ENCODE results near the gene HS6ST3.
"Not testable (repeated sequence)": the region's sequence is repeated elsewhere in the genome, so short reads cannot be mapped to it uniquely, and the experiment has no call there.

The HS6ST3 gene

DNA sequence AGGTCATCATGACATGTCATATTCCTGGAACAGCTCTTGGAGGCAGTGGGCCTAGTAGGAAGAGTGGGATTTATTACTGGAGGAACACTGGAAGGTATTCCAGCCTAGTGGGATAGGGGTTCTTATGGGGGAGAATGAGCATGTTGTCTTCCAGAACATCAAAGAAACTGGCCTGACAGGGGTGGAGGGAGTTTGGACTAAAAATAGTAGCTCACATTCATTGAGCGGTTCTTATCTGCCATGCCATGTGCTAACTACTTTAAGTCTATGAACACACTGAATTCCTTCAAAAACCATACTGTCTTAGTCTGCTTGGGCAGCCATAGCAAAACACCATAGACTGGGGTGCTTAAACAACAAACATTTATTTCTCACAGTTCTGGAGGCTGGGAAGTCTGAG, 413.6 kb downstream of the HS6ST3 start:
- Histone ChIP-seq H3K27ac (ENCODE audit: low read depth in 2 of 2, low read length in 2 of 2) (no peak overlapping the region), H3K9ac (ENCODE audit: low read depth in 1 of 2, low read length in 2 of 2) (no peak overlapping the region), H3K9me3 (ENCODE audit: control insufficient read depth in 2 of 2, low read length in 2 of 2) (no peaks in the 10 kb centered on the region), H3K4me3 (ENCODE audit: low read length in 2 of 2) (no peak overlapping the region), H3K4me1 (ENCODE audit: control insufficient read depth in 2 of 2, insufficient read depth in 2 of 2, low read length in 2 of 2) (no peaks in the 10 kb centered on the region), H3K36me3 (ENCODE audit: control insufficient read depth in 2 of 2, insufficient read depth in 2 of 2, low read length in 2 of 2) (no peaks in the 10 kb centered on the region), H3K27me3 (ENCODE audit: control insufficient read depth in 2 of 2, insufficient read depth in 2 of 2, low read length in 2 of 2) (no peaks in the 10 kb centered on the region)

DNA sequence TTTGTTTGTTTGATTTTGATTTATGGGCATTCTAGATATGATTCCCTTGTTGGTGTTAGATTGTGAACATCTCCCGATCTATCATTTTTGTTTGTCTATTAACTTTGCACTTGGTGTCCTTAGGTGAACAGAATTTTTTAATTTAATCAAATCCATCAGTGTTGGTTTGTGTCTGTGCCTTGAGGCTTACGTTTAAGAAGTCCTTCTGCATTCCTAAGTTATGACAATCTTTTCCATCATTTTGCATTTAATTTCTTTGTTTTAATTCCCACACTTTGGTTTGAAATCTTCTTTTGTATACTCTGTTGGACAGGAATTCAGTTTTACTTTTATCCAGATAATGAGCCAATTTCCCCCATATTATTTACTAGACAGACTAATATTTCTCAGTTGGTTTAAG, 421.7 kb downstream of the HS6ST3 start:
- H3K36me3 ChIP-seq (ENCODE audit: control insufficient read depth in 2 of 2, insufficient read depth in 2 of 2, low read length in 2 of 2), result no peaks in the 10 kb centered on the region
- no peaks in the 10 kb centered on the region for H3K4me1 ChIP-seq (ENCODE audit: control insufficient read depth in 2 of 2, insufficient read depth in 2 of 2, low read length in 2 of 2)
- no peaks in the 10 kb centered on the region for H3K9me3 ChIP-seq (ENCODE audit: control insufficient read depth in 2 of 2, low read length in 2 of 2)
- no peak overlapping the region for H3K9ac ChIP-seq (ENCODE audit: low read depth in 1 of 2, low read length in 2 of 2)
- no peak overlapping the region for H3K4me3 ChIP-seq (ENCODE audit: low read length in 2 of 2)
- no peak overlapping the region for H3K27ac ChIP-seq (ENCODE audit: low read depth in 2 of 2, low read length in 2 of 2)
- no peaks in the 10 kb centered on the region for H3K27me3 ChIP-seq (ENCODE audit: control insufficient read depth in 2 of 2, insufficient read depth in 2 of 2, low read length in 2 of 2)

DNA sequence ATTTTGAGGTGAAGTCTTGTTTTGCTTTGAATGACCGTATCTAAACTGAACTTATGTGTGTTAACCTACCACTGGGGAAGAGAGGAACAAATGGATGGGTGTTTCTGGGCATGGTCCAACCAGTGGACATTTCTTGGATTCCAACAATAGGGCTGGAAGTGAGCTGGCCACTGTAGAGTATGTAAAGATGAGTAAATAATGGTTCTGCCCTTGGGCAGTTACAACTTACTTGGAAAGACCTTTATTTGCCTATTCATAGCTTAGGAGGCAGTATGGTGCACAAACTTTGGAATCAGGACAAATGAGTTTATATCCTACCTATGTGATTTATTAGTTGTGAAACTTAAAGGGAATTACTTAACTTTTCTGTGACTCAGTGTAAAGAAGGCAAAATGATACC, 429.5 kb downstream of the HS6ST3 start:
- H3K36me3 ChIP-seq (ENCODE audit: control insufficient read depth in 2 of 2, insufficient read depth in 2 of 2, low read length in 2 of 2), result no peaks in the 10 kb centered on the region
- H3K27me3 ChIP-seq (ENCODE audit: control insufficient read depth in 2 of 2, insufficient read depth in 2 of 2, low read length in 2 of 2), result no peaks in the 10 kb centered on the region
- no peaks in the 10 kb centered on the region for H3K9me3 ChIP-seq (ENCODE audit: control insufficient read depth in 2 of 2, low read length in 2 of 2)
- no peak overlapping the region for H3K27ac ChIP-seq (ENCODE audit: low read depth in 2 of 2, low read length in 2 of 2)
- no peak overlapping the region for H3K4me3 ChIP-seq (ENCODE audit: low read length in 2 of 2)
- H3K9ac ChIP-seq (ENCODE audit: low read depth in 1 of 2, low read length in 2 of 2), result no peak overlapping the region
- H3K4me1 ChIP-seq (ENCODE audit: control insufficient read depth in 2 of 2, insufficient read depth in 2 of 2, low read length in 2 of 2), result no peaks in the 10 kb centered on the region

DNA sequence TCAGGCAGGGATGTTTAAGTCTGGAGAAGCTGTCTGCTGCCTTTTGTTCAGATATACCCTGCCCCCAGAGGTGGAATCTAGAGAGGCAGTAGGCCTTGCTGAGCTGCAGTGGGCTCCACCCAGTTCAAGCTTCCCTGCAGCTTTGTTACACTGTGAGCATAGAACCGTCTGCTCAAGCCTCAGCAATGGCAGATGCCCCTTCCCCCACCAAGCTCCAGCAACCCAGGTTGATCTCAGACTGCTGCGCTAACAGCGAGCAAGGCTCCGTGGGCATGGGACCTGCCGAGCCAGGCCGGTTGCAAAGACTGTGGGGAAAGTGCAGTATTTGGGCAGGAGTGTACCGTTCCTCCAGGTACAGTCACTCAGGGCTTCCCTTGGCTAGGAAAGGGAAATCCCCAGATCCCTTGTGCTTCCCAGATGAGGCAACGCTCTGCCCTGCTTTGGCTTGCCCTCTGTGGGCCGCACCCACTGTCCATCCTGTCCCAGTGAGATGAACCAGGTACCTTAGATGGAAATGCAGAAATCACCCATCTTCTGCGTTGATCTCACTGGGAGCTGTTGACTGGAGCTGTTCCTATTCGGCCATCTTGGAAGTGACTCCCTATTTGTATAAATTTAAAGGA, 434.6 kb downstream of the HS6ST3 start:
- H3K4me3 ChIP-seq (ENCODE audit: low read length in 2 of 2); H3K27me3 ChIP-seq (ENCODE audit: control insufficient read depth in 2 of 2, insufficient read depth in 2 of 2, low read length in 2 of 2); H3K36me3 ChIP-seq (ENCODE audit: control insufficient read depth in 2 of 2, insufficient read depth in 2 of 2, low read length in 2 of 2); H3K9me3 ChIP-seq (ENCODE audit: control insufficient read depth in 2 of 2, low read length in 2 of 2); H3K9ac ChIP-seq (ENCODE audit: low read depth in 1 of 2, low read length in 2 of 2); H3K4me1 ChIP-seq (ENCODE audit: control insufficient read depth in 2 of 2, insufficient read depth in 2 of 2, low read length in 2 of 2); H3K27ac ChIP-seq (ENCODE audit: low read depth in 2 of 2, low read length in 2 of 2): not testable (repeated sequence)

DNA sequence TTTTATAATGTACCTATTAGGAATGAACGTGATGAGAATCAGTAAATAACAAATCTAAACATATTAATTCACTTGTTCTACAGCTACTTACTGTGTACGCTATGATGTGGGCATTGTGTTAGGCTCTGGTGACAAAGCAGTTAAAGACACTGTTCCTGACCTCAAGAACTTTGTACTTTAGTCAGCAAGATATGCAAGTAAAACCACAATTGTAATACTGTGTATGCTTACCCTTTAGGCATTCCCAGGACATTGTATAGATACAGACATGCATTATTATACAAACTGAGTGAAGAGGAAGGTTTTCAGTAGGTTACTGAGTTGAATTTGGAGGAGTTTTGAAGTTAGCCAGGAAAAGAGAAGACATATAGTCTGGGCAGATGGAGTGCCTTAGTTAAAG, 435.8 kb downstream of the HS6ST3 start:
- Histone ChIP-seq H3K4me3 (ENCODE audit: low read length in 2 of 2) (no peak overlapping the region), H3K27ac (ENCODE audit: low read depth in 2 of 2, low read length in 2 of 2) (no peak overlapping the region), H3K9ac (ENCODE audit: low read depth in 1 of 2, low read length in 2 of 2) (no peak overlapping the region), H3K36me3 (ENCODE audit: control insufficient read depth in 2 of 2, insufficient read depth in 2 of 2, low read length in 2 of 2) (no peaks in the 10 kb centered on the region), H3K4me1 (ENCODE audit: control insufficient read depth in 2 of 2, insufficient read depth in 2 of 2, low read length in 2 of 2) (no peaks in the 10 kb centered on the region), H3K27me3 (ENCODE audit: control insufficient read depth in 2 of 2, insufficient read depth in 2 of 2, low read length in 2 of 2) (no peaks in the 10 kb centered on the region), H3K9me3 (ENCODE audit: control insufficient read depth in 2 of 2, low read length in 2 of 2) (no peaks in the 10 kb centered on the region)

DNA sequence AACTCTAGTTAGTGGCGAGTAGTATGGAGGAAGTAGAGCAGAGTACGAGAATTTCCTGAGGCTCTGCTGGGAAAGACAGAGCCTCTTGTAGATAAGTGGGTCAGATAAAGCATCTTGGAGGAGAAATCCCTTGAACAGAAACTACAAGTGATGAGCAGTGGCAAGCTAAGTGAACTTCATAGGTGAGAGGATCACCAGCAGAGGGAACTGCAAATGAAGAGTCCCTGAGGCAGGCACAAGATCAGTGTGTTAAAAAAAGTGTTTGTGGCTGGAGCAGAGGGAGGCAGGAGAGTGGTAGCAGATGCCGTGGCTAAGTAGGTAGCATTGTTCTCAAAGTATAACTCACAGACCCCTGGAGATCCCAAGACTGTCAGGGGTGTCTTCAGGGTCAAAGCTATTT, 437.6 kb downstream of the HS6ST3 start:
- no peaks in the 10 kb centered on the region for H3K9me3 ChIP-seq (ENCODE audit: control insufficient read depth in 2 of 2, low read length in 2 of 2)
- H3K4me3 ChIP-seq (ENCODE audit: low read length in 2 of 2), result no peak overlapping the region
- H3K9ac ChIP-seq (ENCODE audit: low read depth in 1 of 2, low read length in 2 of 2), result no peak overlapping the region
- no peaks in the 10 kb centered on the region for H3K36me3 ChIP-seq (ENCODE audit: control insufficient read depth in 2 of 2, insufficient read depth in 2 of 2, low read length in 2 of 2)
- H3K4me1 ChIP-seq (ENCODE audit: control insufficient read depth in 2 of 2, insufficient read depth in 2 of 2, low read length in 2 of 2), result no peaks in the 10 kb centered on the region
- H3K27me3 ChIP-seq (ENCODE audit: control insufficient read depth in 2 of 2, insufficient read depth in 2 of 2, low read length in 2 of 2), result no peaks in the 10 kb centered on the region
- H3K27ac ChIP-seq (ENCODE audit: low read depth in 2 of 2, low read length in 2 of 2), result no peak overlapping the region

DNA sequence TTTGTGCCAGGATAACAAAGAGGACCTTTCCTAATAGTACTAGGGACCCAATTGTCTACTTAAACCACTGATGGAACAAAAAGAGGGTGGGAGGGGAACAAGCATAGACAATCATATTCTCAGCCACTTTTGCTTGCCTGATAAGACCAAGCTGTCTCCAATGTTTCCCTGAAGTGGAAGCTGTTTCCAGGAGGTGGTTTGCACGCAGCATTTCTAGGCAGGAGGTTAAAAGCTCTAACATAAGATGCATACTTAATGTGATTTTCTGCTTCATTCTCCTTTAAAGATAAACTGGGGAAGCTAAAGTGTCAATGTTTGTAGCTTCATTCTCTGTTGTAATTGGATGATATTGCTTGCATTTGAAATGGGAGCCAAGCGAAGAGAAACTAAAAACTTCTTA, 442.9 kb downstream of the HS6ST3 start:
- Histone ChIP-seq H3K4me1 (ENCODE audit: control insufficient read depth in 2 of 2, insufficient read depth in 2 of 2, low read length in 2 of 2) (no peaks in the 10 kb centered on the region), H3K9ac (ENCODE audit: low read depth in 1 of 2, low read length in 2 of 2) (no peak overlapping the region), H3K27me3 (ENCODE audit: control insufficient read depth in 2 of 2, insufficient read depth in 2 of 2, low read length in 2 of 2) (no peaks in the 10 kb centered on the region), H3K4me3 (ENCODE audit: low read length in 2 of 2) (no peak overlapping the region), H3K36me3 (ENCODE audit: control insufficient read depth in 2 of 2, insufficient read depth in 2 of 2, low read length in 2 of 2) (no peaks in the 10 kb centered on the region), H3K9me3 (ENCODE audit: control insufficient read depth in 2 of 2, low read length in 2 of 2) (no peaks in the 10 kb centered on the region), H3K27ac (ENCODE audit: low read depth in 2 of 2, low read length in 2 of 2) (no peak overlapping the region)

- H3K9ac ChIP-seq (ENCODE audit: low read depth in 1 of 2, low read length in 2 of 2), result no peak overlapping the region
- H3K4me3 ChIP-seq (ENCODE audit: low read length in 2 of 2), result no peak overlapping the region
- H3K36me3 ChIP-seq (ENCODE audit: control insufficient read depth in 2 of 2, insufficient read depth in 2 of 2, low read length in 2 of 2), result no peaks in the 10 kb centered on the region
- no peaks in the 10 kb centered on the region for H3K4me1 ChIP-seq (ENCODE audit: control insufficient read depth in 2 of 2, insufficient read depth in 2 of 2, low read length in 2 of 2)
- no peak overlapping the region for H3K27ac ChIP-seq (ENCODE audit: low read depth in 2 of 2, low read length in 2 of 2)
- no peaks in the 10 kb centered on the region for H3K27me3 ChIP-seq (ENCODE audit: control insufficient read depth in 2 of 2, insufficient read depth in 2 of 2, low read length in 2 of 2)
- no peaks in the 10 kb centered on the region for H3K9me3 ChIP-seq (ENCODE audit: control insufficient read depth in 2 of 2, low read length in 2 of 2)
These were observed 443.5 kb downstream of the HS6ST3 start for GRCh38 chr13:96533408-96533807.

GRCh38 chr13:96539791-96540190, 449.9 kb downstream of the HS6ST3 start:
- no peak overlapping the region for H3K27ac ChIP-seq (ENCODE audit: low read depth in 2 of 2, low read length in 2 of 2)
- no peaks in the 10 kb centered on the region for H3K27me3 ChIP-seq (ENCODE audit: control insufficient read depth in 2 of 2, insufficient read depth in 2 of 2, low read length in 2 of 2)
- H3K4me3 ChIP-seq (ENCODE audit: low read length in 2 of 2), result no peak overlapping the region
- H3K36me3 ChIP-seq (ENCODE audit: control insufficient read depth in 2 of 2, insufficient read depth in 2 of 2, low read length in 2 of 2), result no peaks in the 10 kb centered on the region
- H3K4me1 ChIP-seq (ENCODE audit: control insufficient read depth in 2 of 2, insufficient read depth in 2 of 2, low read length in 2 of 2), result no peaks in the 10 kb centered on the region
- no peaks in the 10 kb centered on the region for H3K9me3 ChIP-seq (ENCODE audit: control insufficient read depth in 2 of 2, low read length in 2 of 2)
- H3K9ac ChIP-seq (ENCODE audit: low read depth in 1 of 2, low read length in 2 of 2), result no peak overlapping the region

- Histone ChIP-seq H3K4me1 (ENCODE audit: control insufficient read depth in 2 of 2, insufficient read depth in 2 of 2, low read length in 2 of 2) (no peaks in the 10 kb centered on the region), H3K27ac (ENCODE audit: low read depth in 2 of 2, low read length in 2 of 2) (no peak overlapping the region), H3K4me3 (ENCODE audit: low read length in 2 of 2) (no peak overlapping the region), H3K27me3 (ENCODE audit: control insufficient read depth in 2 of 2, insufficient read depth in 2 of 2, low read length in 2 of 2) (no peaks in the 10 kb centered on the region), H3K9ac (ENCODE audit: low read depth in 1 of 2, low read length in 2 of 2) (no peak overlapping the region), H3K9me3 (ENCODE audit: control insufficient read depth in 2 of 2, low read length in 2 of 2) (no peaks in the 10 kb centered on the region), H3K36me3 (ENCODE audit: control insufficient read depth in 2 of 2, insufficient read depth in 2 of 2, low read length in 2 of 2) (no peaks in the 10 kb centered on the region)
These were observed 450.8 kb downstream of the HS6ST3 start for GRCh38 chr13:96540670-96541069.

DNA sequence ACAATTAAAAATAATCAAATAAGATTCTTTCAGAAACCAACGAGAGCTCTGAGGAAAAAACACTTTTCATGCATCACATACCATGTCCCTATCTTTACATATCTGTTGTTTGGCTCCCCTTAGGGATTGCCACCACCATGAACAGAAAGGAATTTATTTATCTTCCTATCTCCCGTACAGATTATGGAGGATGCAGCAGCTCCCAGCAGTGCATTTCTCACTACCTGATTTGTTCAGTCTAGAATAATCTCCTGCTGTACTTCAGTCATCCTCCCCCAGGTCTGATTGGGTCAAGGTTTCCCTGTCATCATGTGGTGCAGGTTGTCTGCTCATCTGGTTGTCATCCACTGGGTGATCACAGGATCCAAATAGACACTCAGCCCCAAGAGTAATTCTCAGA, 453.1 kb downstream of the HS6ST3 start:
- Histone ChIP-seq H3K27me3 (ENCODE audit: control insufficient read depth in 2 of 2, insufficient read depth in 2 of 2, low read length in 2 of 2) (no peaks in the 10 kb centered on the region), H3K9me3 (ENCODE audit: control insufficient read depth in 2 of 2, low read length in 2 of 2) (no peaks in the 10 kb centered on the region), H3K9ac (ENCODE audit: low read depth in 1 of 2, low read length in 2 of 2) (no peak overlapping the region), H3K4me3 (ENCODE audit: low read length in 2 of 2) (no peak overlapping the region), H3K4me1 (ENCODE audit: control insufficient read depth in 2 of 2, insufficient read depth in 2 of 2, low read length in 2 of 2) (no peaks in the 10 kb centered on the region), H3K27ac (ENCODE audit: low read depth in 2 of 2, low read length in 2 of 2) (no peak overlapping the region), H3K36me3 (ENCODE audit: control insufficient read depth in 2 of 2, insufficient read depth in 2 of 2, low read length in 2 of 2) (no peaks in the 10 kb centered on the region)
